ENCODE measurements around the gene RAB27A.

GRCh38 chr15:55255714-55256113 is 33.9 kb downstream of the RAB27A start:
- TF ChIP-seq CTCF (IDR thresholded peaks at IDR 0.05), result no peak
- no peak for TF ChIP-seq ZFX (IDR thresholded peaks at IDR 0.05; ENCODE audit: borderline replicate concordance)
